Epithelial cell of prostate (primary cell): ENCODE results near the gene CDNF.
"Not testable (repeated sequence)": the region's sequence is repeated elsewhere in the genome, so short reads cannot be mapped to it uniquely, and the experiment has no call there.

Experiments
- DNase-seq: peaks from one replicate; pipeline ENCODE4 v3.0.0-alpha.2; 2011; ENCODE audit warnings: low read depth, low spot score
- H3K27ac ChIP-seq: fragments of 450-650 bp; 2 replicates; pipeline ENCODE4 v1.5.1; 2017; ENCODE audit warnings: mild to moderate bottlenecking

The CDNF gene

DNA sequence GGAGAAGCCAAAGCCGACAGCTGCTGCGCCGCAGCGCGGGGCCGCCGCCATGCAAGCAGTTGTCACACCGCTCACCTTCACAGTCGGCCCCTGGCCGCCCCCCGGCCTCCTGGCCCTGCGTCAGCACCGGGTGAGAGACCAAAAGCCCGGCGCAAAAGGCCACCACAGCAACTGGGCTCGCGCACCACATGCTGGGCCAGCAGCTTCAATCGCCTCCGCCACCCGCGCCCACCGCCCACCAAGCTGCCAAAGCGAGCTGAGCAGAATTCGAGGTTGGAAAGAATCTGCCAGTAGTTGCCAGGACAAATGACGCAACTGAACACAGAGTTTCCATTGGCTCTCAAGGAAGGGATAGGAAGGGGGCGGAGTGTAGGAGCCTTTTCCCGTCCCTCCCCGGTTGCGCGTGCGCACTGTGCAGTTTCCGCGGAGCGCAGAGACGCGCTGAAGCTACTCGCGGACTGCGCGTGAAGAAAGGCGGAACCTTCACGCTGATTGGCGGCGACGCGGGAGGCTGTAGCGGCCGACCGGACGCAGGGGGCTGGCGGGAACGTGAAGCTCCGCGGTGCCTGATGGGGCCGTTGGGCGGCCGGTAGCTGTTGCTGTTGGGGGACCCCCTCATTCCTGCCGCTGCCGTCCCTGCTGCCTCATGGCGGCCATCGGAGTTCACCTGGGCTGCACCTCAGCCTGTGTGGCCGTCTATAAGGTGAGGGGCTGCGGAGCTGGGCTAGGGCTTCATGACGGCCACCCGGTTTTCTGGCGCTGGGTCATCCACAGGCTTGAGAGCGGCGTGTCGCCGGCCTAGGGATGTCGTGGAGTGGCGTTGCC lies at the start of gene CDNF, which contains the start of the genes HSPA14 and MSANTD7:
Gene CDNF (minus strand): TSS at position 281 of the 825 bp plus-strand sequence. CDS start 91 bp downstream, at position 190.
Gene HSPA14 (plus strand): TSS at position 550 of the 825 bp plus-strand sequence. CDS start 97 bp downstream, at position 647.
Gene MSANTD7 (plus strand): TSS at position 550 of the 825 bp plus-strand sequence. CDS start 3,979 bp downstream, outside the sequence.
- peak within 1 kb of the TSS; percentile 61 for H3K27ac ChIP-seq
- peak; percentile 93 for DNase-seq

DNA sequence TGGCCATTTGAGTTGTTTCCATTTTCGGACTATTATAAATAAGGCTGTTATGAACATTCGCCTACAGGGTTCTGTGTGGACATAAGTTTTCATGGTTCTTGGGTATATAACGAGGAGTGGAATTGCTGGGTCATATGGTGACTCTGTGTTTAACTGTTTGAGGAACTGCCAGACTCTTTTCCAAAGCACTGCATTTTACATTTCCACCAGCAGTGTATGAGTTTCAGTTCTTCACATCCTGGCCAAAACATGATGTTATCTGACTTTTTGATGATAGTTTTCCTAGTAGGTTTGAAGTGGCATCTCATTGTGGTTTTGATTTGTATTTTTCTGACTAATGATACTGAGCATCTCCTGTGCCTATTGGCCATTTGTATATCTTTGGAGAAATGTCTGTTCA lies 46.2 kb upstream of the CDNF start:
- no peak overlapping the region for H3K27ac ChIP-seq
- no peak for DNase-seq

DNA sequence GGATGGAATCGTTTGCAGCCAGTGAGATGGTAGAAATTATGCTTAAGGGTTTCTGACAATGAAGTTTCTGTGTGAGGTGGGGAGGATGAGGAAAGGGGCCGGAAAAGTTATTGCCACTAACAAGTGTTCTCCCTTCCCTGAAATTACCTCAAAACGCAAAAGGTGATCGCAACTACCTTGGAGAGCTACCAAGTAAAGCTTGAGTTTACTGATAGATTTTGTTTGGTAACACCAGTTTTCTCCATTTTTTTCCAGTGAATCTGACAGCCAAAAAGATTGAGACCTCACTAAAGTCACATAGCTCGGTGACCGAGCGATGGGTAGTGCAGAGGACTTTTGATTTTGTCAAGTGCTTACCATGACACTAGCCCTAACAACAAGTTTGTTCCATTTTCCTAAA lies 42.4 kb upstream of the CDNF start:
- H3K27ac ChIP-seq: no peak overlapping the region
- no peak for DNase-seq

DNA sequence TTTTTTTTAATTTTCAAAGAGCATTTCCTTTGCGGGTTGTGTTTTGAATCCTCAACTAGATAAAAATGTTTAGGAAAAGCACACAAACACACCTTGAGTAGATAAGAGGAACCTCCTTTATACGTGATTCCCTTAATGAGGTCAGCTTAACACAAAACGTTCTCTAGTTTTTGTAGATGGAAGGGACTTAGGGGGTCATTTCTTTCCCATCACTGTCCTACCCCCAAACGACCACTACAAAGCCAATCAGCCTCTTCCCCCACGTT lies 42.0 kb upstream of the CDNF start:
- H3K27ac ChIP-seq: no peak overlapping the region
- no peak for DNase-seq

DNA sequence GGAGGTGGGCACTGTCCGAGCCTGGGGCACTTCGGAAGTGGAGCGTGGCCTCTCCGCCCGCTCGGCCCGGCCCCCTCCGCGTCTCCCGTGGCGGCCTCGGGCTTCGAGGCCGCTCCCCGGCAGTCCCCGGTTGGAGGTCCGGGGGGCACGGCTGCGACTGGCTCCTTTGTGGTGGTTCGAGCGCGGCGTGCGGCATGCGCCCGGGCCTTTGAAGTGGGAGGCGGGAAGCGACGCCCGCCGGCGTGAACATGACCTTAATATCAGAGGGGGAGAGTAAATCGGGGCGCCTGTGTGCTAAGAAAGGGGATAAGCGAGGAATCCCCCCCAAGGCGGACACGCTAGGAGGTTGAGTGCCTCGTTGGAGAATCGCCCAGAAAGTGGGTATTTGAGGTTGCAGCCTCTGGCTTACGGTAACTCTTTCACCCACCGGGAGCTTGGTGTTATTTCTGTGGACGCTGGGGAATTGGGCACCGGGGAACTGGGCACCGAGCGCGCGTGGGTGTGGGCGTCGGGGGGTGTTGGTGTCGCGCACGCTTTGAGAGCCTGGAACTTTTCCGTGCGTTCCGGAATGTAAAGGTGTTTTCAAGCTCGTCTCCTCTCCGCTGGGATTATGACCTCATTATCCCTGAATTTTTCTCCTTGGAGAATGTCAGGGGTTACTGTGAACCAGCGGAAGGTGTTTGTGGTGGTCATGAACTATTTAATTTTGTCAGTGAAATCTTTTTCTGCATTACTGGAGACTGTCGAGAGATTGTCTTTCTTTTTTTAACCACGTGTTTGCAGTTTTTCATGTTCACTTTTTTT lies 41.5 kb upstream of the CDNF start:
- DNase-seq: no peak
- peak overlapping the region; percentile 90 for H3K27ac ChIP-seq

DNA sequence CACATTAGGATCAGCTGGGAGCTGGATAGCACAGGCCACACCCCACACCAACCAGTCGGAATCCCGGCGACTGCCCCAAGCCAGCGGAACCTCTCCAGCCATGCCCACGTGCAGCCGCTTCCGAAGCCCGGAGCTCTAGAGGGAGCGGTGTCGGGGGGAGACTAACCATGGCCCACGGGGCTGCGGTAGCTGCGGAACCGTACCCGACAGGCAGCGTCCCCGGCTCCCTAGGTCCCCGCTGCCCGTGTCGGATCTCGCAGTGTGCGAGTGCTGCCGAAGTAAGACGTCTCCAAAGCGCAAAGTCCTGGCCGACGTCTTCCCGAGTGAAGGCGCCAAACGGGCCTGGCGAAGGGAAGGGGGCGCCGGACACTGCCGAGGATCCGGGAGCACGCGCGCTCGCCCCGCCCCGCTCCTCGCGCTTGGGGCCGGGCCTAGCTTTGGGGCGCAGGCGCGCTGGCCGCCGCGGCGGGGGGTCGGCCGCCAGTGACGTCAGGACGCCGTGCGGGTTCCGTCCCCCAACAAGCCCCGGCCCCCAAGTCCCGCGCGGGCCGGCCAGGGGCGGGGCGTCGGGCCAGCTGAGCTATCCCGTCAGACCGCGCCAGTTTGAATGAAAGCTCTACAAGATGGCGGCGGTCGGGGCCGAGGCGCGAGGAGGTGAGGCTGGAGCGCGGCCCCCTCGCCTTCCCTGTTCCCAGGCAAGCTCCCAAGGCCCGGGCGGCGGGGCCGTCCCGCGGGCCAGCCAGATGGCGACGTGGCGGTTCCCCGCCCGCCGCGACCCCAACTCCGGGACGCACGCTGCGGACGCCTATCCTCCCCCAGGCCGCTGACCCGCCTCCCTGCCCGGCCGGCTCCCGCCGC lies 40.7 kb upstream of the CDNF start, which contains the start of gene SUV39H2:
Gene SUV39H2 (plus strand): TSS at position 601 of the 858 bp plus-strand sequence. CDS start 23 bp downstream, at position 624.
- H3K27ac ChIP-seq: peak within 1 kb of the TSS; percentile 90
- DNase-seq: peak; percentile 60

DNA sequence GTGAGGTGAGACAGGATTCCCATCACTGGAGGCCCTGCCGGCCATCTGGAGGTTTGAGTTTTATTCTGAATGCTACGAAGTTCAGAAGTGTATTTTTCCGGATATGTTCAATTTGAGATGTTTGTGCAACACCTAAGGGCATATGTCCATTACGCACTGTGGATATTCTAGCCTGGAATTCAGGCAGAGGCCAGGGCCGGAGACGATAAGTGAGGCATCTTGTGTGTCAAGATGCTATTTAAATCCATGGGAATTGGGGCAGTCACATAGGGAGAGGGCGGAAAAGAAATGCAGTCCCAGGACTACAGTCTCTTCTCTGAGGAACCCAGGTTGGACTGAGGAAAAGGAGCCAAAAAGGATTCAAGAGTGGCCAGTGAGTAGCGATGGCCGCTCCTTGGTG lies 38.9 kb upstream of the CDNF start:
- H3K27ac ChIP-seq: no peak overlapping the region
- no peak for DNase-seq

DNA sequence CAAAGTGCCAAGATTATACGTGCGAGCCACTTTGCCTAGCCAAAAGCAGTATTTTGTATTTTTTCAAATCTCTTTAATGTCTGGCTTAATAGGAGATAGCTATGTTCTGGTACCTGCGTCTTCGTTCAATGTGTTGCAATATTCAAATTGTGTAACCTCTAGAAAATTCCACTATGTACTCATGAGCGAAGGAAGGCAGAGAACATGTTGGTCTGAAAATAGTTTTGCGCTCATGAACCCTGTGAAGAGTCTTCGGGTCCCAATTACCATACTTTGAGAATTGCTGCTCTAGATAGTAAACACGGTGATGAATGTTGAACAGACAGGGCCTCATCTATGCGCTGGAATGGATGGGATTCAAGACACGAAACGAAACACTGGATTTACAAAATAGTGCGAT lies 38.1 kb upstream of the CDNF start:
- no peak overlapping the region for H3K27ac ChIP-seq
- DNase-seq: no peak

DNA sequence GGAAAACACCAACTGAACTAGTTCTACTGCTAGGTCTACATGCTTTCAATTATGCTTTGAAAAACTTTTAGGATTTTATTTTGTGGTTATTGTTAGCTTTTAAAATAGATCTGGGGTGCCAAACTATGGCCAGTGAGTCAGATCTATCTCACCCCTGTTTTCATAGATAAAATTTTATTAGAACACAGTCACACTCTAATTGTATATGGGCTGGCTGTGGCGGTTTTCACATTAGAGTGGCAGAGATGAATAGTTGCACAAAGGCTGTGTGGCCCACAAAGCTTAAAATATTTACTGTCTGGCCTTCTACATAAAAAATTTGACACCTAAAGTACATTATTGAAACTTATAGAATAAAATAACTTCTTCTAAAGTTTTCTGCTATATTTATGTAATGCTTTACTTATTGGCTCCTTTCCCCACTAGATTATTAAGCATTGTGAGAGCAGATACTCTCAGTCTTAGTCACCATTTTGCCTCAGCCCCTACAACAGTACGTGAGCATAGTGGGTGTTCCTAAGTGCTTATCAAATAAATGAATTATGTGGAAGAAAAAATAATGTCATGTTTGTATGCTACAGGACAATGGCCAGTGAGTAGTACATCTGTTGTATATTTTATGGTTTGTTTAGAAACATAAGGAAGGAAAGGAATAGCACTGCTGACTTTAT lies 35.4 kb upstream of the CDNF start:
- DNase-seq: no peak
- H3K27ac ChIP-seq: peak overlapping the region; percentile 10

DNA sequence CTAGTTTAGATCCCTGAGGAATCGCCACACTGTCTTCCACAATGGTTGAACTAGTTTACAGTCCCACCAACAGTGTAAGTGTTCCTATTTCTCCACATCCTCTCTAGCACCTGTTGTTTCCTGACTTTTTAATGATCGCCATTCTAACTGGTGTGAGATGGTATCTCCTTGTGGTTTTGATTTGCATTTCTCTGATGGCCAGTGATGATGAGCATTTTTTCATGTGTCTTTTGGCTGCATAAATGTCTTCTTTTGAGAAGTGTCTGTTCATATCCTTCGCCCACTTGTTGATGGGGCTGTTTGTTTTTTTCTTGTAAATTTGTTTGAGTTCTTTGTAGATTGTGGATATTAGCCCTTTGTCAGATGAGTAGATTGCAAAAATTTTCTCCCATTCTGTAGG lies 27.0 kb upstream of the CDNF start:
- DNase-seq, H3K27ac ChIP-seq: not testable (repeated sequence)

DNA sequence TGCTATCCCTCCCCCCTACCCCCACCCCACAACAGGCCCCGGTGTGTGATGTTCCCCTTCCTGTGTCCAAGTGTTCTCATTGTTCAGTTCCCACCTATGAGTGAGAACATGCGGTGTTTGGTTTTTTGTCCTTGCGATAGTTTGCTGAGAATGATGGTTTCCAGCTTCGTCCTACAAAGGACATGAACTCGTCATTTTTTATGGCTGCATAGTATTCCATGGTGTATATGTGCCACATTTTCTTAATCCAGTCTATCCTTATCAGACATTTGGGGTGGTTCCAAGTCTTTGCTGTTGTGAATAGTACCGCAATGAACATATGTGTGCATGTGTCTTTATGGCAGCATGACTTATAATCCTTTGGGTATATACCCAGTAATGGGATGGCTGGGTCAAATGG lies 26.6 kb upstream of the CDNF start:
- DNase-seq, H3K27ac ChIP-seq: not testable (repeated sequence)

DNA sequence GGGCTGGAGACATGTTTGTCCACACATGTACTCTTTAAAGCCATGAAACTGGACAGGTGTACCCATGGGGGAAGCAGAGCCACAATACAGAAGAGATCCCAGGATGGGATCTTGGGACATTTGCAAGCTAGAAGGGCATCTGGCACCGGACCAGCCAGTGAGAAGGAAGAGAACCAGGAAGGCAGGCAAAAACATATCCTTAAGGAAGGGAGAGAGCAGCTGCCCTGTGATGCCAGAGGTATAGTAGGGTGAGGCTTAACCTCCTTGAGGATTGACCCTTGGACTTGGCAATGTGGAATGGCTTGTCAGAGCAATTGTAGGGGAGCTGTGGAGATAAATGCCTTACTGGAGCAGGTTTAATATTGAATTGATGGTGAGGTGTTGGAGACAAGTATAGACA lies 23.0 kb upstream of the CDNF start:
- H3K27ac ChIP-seq: no peak overlapping the region
- no peak for DNase-seq

DNA sequence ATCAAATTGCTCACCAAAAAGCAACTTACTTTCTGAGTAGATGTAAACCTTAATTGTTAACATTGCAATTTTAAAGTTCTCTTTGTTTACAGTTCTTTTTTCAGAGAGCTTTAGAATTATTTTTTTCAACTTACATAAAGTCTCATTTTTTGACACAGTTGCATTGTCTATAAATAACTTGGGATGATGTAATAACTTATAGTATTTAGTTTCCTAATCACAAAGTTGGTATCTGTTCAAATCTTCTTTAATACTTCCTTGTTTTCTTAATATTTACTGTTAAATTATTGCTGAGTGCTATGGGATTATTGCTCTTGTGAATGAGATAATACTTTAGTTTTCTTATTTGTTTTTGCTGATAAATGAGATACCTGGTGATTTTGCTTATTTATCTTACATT lies 21.9 kb upstream of the CDNF start:
- no peak overlapping the region for H3K27ac ChIP-seq
- no peak for DNase-seq

DNA sequence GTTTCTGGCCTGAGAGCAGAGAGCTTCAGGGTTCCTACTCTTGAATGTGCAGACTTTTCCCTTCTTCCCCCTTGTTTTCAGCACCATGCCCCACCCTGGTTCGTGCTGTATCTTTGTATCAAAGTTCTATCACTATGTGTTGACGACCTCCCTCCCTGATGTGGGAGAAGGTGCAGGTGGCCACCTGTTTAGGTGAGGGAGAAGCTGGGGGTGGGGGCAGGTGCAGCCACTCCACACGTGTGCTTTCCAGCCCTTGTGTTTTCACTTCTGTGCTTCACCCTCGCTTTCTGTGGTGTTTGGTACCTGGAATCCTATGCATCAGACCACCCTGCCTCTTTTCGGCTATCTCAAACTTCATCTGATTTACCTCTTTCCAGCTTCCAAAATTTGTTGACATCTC lies 21.2 kb upstream of the CDNF start:
- DNase-seq: no peak
- no peak overlapping the region for H3K27ac ChIP-seq

DNA sequence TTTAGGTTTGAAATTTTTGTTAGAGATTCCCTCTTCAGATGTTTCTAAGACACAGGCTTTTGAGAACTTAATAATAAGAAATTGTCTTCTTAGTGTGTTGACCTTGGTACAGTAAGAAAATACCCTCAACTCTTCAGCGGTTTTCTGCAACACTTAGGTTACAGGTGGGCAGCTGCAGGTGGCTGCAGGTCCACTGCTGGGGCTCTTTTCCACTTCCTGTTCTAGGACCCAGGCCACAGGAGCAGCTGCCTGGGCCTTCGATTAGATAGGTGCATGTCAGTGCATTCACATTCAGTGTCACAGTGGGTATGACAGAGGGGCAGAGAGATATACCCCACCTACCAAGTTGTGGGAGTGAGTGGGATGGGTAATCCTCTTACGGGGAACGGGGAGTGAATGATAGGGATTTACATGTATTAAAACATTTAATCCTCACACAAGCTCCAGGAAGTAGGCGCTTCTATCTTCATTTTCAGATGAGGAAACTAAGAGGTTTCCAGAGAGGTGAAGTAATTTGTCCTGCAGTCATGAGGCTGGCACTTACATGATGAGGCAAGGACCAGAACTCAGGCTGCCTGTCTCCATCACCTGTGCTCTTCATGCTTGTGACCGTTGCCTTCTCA lies 20.6 kb upstream of the CDNF start:
- no peak overlapping the region for H3K27ac ChIP-seq
- no peak for DNase-seq

DNA sequence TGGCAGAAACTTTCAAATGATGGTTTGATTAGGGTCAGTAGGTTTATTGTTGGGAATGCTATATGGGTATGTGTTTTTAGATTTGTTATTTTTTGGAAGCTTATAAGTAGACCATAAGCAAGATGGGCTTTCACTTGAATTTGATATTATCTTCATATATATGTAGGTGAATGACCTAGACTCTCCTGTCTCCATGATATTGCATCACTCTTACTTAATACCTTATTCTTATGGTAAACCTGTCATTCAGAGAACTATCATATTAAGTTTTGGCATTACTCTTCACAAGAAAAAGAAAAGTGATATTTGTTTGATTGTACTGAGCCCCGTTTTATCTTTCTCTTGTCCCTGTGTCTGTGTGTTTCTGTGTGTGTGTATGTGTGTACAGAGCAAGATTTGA lies 17.6 kb upstream of the CDNF start:
- DNase-seq: no peak
- H3K27ac ChIP-seq: no peak overlapping the region

DNA sequence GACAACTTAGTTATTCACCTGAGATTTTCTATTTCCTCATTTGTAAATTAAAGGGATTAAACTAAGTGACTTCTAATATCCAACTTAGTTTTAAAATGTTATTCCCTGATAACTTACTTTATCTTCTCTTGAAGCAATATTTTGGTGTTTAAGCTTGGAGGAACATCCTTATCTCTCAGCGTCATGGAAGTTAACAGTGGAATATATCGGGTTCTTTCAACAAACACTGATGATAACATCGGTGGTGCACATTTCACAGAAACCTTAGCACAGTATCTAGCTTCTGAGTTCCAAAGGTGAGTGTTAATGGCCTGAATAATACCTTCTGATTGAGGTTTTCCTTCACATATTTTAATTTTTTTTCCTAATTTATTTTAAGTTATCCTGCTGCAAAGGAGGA lies 14.4 kb upstream of the CDNF start:
- DNase-seq: no peak
- H3K27ac ChIP-seq: no peak overlapping the region

DNA sequence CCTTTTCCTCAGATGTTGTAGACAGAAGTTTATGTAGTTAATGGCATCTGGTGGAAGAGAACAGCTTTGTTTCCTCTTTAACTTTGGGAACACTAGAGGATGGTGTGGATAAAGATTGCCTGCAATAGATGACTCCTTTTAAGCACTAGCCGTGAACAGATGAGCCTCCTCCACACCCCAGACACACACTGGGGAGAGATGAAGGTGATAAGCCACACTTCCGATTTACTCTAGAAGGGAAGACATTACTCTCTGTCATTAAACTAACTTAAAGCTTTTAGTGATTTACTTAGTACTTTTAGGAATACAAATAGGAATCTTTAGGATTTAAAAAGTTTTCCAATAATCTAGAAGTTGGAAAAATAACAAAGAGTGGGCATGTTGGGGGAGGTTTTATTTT lies 7.1 kb upstream of the CDNF start:
- H3K27ac ChIP-seq: no peak overlapping the region
- no peak for DNase-seq

DNA sequence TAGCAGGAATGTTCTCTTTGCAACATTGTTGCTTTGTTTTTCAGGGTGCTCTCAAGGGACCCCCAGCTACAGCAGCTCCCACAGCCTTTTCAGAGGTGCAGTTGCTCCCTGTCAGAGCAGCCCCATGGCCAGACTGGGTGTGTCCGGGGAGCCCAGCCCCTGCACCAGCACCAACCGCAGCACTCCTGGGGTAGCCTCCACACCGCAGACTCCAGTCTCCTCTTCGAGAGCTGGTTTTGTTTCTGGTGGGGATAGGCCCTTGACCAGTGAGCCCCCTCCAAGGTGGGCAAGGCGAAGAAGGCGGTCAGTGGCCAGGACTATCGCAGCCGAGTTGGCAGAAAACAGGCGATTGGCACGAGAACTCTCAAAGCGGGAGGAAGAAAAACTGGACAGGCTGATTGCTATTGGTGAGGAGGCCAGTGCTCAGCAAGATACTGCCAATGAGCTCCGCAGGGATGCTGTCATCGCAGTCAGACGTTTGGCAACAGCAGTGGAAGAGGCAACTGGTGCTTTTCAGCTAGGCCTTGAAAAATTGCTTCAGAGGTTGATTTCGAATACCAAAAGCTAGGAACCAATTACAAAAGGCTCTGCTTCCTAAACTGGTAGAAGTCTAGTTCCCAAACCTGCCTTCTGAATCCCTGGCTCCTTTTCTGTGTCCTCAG lies 5.6 kb upstream of the CDNF start:
- H3K27ac ChIP-seq: no peak overlapping the region
- no peak for DNase-seq
